GM19025 (cell line): ENCODE data around the gene LRRTM2.
"Not testable (repeated sequence)": the region's sequence is repeated elsewhere in the genome, so short reads cannot be mapped to it uniquely, and the experiment has no call there.

Source experiments
- ATAC-seq: cut with Tn5 transposase; IDR thresholded peaks from one replicate; pipeline ENCODE4 v1.9.1; 2021; ENCODE audit warnings: mild to moderate bottlenecking, low read depth, moderate library complexity; ENCODE audit not compliant: unreplicated experiment

Gene LRRTM2

DNA sequence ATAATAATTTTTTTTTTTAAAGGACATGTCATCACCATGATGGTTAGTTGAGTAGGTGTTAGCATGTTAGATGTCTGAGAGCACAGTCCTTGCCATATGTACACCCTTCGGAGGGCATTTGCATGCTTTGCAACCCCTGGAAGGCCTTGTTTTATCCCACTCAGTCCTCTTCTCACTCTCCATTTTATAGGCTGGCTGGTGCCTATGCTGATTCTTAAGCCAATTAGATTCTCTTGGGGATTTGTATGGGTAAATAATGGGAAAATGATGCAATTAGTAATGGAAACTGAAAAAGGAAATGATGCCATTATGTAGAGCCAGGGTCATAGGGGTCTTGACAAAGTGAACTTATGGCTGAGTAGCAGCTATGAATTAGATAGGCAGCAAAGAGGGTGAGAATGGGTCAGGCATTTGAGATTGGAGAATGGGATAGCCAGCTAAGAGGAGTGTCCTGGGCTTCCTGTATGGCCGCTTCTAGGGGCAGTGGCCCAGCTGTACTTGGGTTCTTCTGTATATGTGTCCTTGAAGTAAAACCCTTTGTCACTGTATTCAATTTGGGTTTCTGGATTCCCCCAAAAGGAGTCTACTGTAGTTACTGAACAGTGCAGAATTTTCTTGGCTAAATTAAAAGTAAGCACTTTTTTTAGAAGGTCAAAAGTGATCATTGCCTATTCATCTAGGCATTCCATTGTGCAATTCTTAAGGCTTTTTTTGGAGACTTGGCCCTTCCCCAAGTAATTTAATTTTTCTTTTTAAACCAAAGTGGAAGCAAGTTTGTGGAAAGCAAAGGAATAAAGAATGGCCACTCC is 31.6 kb downstream of the LRRTM2 start:
- no peak for ATAC-seq

DNA sequence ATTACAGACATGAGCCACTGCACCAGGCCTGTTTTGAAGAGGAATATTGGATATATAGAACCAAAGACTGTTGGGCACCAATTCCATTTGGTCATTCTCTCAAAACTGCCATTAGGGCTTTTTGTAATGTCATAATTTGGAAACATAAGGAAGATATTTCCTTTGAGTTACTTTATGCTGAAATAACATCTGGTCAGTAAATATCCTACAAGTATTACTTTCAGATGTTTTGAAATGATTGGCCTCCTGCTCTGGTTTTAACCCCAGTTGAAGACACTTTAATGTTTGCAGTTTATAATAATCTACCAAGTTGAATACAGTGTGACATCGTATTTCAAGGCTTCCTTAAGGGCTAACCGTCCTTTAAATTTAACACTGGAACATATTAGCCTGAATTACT is 33.6 kb downstream of the LRRTM2 start:
- no peak for ATAC-seq

DNA sequence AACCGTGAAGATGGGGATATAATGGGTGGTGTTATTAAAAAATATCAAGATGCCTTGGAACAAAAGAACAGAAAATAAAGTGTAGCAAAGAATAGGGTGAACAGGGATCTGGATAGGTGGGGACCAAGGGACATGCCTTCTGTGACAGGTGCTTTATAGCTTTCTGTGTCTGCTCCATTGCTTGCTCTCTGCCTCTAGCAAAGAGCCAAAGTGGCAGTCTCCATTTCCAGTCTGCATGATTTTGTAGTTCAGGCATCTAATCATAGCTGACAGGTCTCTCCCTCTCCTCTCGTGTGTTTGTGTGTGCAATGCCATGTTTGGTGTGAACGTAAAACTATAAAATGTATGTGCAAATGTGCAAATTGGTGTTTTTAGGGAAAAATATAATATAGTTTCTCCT is 35.0 kb downstream of the LRRTM2 start:
- ATAC-seq = no peak

DNA sequence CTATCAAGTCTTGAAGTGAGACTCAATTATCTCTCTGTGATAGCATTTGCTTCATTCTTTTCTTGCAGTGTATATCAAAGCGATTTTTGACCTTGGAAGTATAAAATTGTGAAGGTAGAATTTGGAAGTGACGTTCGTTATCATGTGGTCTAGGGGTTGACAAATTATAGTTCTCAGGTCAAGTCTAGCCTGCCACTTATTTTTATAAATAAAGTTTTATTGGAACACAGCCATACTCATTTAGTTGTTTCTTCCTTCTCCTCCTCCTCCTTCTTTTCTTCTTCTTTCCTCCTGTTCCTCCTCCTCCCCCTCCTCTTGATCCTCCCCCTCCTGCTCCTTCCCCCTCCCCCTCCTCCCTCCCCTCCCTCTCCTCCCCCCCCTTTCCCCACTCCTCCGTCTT is 38.0 kb downstream of the LRRTM2 start:
- ATAC-seq = no peak

DNA sequence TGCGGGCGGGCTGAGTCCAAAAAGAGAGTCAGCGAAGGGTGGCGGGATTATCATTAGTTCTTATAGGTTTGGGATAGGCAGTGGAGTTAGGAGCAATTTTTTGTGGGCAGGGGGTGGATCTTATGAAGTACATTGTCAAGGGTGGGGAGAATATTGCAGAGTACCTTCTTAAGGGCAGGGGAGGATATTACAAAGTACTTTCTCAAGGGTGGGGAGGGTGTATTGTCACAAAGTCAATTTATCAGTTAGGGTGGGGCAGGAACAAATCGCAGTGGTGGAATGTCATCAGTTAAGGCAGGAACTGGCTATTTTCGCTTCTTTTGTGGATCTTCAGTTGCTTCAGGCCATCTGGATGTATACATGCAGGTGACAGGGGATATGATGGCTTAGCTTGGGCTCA is 40.3 kb downstream of the LRRTM2 start:
- ATAC-seq = not testable (repeated sequence)

DNA sequence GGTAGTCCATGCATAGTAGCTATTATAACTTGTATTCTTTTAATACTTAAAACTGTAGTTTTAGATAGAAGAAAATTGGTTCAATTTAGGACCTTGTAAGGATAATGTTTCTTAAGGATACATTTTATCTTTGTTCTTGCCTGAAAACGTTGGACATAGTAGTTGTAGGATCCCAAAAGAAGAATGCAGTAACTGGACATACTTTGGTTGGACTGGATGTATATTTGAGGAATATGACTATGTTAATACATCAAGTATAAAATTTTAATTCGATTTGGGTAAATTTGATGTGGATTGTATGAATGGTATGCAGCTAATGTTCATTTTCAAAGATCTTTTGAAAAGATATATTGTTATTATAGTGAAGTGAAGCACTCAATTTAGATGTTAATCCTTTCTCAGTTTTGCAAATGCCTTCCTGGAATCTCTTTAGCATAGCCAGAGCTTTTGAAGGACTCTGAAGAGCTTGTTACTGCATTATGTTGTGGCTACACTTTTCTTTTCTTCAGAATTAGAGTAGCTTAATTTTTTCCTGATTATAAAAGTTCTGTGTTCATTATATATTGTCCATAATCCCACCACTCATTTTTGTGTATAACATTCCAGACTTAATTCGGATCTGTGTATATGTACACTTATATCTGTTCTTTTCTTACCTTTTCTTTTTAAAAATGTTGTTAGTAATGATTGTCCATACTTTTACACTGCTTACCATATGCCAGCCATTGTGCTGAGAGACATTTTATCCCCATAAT is 41.2 kb downstream of the LRRTM2 start:
- ATAC-seq = no peak

DNA sequence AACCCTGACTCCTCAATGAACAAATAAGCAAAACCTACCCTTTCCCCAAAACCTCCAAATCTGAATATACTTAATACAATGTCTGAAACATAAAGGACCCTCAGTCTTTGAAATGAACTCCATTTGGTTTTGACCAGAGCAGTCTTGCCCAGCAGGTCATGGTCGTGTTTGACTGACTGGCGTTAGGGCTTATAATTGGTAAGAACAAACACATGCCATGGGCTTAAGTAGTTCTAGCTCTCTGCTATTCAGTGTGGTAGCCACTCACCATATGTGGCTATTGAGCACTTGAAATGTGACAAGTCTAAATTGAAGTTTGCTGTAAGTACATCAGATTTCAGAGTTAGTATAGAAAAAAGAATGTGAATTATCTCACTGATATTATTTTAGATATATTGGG is 42.1 kb downstream of the LRRTM2 start:
- ATAC-seq = no peak

DNA sequence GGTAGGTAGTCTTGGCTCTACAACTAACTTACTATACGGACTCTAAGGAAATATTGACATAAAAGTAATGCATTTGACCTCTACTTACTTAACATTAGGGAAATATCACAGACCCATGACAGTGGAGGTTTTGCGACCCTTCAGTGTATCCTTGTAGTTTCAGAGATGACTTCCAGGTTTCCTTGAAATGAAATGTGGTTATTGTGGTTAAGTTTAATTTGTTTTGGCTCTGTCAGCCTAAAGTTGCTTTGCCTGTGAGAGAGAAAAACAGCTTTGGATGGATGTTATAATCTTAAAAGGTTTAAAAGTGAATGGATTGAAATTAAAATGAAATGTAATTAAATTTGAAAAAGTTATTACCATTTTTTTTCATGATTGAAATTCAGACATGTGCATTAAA is 42.9 kb downstream of the LRRTM2 start:
- no peak for ATAC-seq

DNA sequence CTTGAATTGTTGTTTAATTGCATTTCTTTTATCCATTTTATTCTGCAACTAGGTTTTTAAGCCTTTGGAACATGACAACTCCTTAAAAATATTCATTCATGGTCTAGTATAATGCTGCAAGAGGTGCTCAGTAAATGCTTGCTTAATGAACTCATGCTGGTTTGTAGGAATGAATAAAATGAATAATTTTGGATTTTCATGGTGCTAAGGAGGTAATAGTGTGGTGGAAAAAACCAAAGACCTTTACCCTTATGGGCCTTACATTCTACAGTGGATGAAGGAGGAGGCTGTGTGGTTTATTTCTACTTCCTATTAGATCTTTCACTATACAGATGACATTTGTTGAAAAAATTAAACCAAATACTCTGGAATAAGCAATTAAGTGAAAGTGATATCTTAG is 43.4 kb downstream of the LRRTM2 start:
- ATAC-seq = no peak

DNA sequence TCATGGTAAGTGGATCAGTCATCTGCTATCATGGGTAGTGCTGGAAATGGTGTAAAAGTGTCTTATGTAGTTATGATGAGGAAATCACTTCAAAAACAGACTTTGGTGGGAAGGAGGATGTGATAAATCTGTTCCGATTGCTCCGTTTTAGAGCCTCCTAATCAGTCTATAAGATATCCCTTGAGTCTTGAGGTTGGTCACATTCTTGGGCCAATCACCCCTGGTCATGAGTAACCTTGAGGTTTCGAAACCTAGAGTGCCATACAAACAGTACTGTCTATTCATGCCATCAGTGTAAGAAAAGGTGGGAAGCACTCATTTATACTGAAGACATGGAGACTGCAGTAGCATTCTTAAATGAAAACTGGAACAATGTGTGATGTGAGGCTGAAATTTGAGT is 45.8 kb downstream of the LRRTM2 start:
- ATAC-seq = no peak

DNA sequence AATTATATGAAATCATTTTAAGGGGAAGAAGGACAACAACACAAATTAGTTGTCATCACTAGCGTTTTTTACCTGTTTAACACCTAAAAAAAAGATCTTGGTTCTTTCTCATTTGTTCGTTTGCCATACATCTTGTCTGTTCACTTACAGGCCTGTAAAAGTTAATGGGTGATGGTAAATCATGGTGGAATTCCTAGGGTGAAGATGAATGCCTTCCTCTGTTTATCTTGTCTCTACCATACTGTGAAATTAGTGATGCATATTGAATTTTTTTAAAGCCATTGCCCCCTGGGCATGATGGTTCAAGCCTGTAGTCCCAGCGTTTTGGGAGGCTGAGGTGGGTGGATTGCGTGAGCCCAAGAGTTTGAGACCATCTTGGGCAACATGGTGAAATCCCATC is 46.6 kb downstream of the LRRTM2 start:
- no peak for ATAC-seq

DNA sequence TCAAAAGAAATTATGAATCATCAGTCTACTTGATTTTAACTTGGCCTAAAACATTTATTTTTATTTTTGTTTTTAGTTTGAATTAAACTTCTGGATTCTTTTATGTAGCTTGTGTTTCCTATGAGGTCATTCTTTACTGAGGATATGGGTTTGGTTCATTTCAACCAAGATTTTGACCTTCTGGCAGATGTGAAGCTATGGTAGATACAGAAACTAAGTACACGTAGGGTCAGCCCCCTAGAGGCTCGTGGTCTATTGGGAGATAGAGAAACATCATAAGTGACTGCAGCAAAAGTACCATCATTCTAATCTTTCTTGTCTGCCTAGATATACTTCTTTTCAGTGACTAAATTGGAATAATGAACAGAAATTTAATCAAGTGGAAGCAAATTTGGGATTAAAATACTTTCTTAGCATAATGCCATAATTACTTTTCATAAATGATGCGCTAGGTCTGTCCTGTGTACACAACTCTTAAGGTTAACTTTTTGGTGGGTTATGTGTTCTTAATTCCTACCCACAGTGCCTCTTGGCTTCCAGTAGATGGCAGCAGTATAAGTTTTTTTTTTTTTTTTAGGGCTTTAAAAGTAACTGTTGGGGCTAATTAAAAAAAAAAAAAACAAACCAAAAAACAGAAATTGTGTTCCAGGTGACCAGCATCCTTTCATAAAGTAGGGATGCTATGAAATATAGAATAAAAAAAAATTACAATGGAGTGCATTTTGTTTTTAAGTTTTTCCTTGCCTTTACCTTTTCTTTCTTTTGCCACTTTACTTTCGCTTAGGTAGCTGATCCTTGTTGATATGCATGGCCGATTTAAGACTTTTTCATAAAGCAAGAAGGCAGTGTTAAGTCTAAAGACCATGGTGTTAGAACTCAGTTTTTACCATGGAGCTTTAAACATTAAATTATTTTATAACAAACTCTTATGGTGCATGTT is 49.9 kb downstream of the LRRTM2 start:
- no peak for ATAC-seq

DNA sequence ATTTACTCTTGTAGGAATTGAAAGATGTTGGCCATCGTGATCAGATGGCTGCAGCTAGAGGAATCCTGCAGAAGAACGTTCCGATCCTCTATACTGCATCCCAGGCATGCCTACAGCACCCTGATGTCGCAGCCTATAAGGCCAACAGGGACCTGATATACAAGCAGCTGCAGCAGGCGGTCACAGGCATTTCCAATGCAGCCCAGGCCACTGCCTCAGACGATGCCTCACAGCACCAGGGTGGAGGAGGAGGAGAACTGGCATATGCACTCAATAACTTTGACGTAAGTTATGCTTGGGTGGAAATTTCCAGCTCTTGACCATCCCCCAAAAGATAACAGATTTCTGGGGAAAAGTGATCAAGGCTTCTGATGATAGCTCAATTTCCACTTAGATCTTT is 50.6 kb downstream of the LRRTM2 start:
- ATAC-seq = no peak

DNA sequence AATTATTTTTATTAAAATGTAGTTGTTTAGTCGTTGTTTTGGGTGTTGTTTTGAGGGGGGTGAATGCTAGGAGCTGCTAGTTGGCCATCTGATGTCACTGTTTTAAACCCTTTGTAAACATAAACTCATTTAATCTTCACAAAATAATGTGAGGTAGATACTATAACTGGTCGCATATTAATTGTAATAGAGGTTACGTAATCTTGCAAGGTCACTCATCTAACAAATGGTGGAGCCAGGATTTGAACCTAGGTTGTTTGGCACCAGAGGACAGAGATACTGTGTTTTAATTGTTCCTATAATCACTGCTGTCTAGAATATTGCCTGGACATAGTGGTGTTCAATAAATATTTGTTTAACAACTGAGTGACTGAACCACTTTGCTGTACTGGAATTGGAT is 54.4 kb downstream of the LRRTM2 start:
- ATAC-seq = no peak

DNA sequence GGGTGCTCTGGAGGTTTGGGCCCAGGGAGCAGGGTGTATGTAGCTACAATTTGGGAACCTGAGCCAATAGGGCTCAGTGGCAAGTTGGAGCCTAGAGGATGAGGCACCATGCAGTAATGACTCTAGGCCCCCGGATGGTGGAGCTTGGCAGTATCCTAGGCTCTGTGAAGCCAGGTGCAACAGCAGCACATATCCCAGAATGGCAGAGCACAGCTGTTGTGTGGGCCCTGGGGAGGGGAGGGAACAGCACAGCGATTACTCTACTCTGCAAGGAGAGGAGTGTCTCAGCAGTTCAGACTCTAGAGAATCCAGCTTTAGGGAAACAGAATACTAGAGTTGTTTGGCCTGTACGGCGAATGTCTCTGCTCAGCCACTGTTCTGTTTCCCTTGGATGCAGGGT is 56.1 kb downstream of the LRRTM2 start:
- no peak for ATAC-seq
